ENCODE measurements around the gene DAAM2.
A peak's percentile ranks its signal among the peaks of the same experiment; 100 is the strongest.

DAAM2 gene

DNA sequence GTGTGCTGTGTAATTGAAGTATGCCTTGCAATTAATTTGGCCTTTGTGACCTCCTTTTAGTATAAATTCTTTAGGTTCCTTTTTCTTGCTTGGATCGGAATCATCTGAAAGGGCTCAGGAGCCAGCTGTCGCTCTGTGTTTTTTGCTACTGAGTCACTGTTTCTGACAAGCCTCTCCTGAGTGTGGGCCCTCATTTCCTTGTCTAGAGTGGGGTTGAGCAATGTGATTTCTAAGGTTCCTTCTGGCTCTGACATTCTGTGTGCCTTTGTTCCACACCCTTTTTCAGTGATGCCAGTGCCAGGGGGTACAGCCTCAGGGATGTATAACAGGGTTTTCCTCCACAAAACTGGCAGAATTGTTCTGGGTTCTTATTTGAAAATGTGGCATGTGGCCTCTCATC lies 26.5 kb downstream of the DAAM2 start:
- DNase-seq (ENCODE audit: low read depth, low spot score) = no peak

DNA sequence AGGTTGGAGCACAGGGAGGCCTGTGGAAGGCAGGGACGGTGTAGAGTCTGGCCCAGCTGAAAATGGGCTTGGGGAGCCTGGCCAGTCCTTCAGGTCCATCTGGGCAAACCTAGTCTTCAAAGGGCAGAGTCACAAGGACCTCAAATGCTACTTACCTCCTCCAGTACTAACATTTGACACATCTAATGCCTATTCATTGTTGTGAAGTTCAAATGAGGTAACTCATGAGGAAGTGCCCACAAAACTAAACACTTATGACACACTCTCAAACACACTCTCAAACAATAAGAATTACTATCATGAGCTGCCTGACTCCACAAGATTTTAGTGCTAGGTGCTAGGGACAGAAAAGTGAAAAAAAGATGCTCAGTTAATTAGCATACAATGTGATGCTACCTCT lies 27.1 kb downstream of the DAAM2 start:
- no peak for DNase-seq (ENCODE audit: low read depth, low spot score)

DNA sequence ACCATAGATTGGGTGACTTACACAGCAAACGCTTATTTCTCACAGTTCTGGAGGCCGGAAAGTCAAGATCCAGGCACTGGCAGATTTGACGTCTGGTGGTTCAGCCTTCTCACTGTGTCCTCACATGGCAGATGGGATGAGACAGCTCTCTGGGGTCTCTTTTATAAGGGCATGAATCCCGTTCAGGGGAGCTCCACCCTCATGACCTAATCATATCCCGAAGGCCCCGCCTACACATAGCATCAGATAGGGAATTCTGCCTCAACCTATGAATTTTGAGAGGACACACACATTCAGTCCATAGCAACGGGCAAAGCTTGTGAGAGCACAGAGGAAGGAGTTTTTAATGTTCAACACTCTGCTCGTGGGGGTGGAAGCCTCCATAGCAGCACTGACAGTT lies 27.5 kb downstream of the DAAM2 start:
- no peak for DNase-seq (ENCODE audit: low read depth, low spot score)

DNA sequence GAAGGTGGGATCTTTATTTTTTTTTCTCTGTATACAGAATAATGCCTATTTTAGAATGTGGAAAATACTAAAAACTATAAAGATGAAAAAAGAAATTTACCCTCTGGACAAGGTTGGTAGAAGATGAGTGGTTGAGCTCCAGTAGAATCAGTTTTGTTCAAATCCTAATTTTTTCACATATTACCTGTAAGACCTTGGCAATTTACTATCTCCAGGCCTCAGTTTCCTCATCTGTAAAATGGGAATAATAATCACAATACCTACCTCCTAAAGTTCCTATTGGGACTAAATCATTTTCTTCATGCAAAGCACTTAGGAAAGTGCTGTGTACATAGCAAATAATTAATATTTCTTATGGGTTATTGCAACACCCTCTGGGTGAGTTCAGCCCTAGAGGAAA lies 28.4 kb downstream of the DAAM2 start:
- DNase-seq (ENCODE audit: low read depth, low spot score) = no peak

DNA sequence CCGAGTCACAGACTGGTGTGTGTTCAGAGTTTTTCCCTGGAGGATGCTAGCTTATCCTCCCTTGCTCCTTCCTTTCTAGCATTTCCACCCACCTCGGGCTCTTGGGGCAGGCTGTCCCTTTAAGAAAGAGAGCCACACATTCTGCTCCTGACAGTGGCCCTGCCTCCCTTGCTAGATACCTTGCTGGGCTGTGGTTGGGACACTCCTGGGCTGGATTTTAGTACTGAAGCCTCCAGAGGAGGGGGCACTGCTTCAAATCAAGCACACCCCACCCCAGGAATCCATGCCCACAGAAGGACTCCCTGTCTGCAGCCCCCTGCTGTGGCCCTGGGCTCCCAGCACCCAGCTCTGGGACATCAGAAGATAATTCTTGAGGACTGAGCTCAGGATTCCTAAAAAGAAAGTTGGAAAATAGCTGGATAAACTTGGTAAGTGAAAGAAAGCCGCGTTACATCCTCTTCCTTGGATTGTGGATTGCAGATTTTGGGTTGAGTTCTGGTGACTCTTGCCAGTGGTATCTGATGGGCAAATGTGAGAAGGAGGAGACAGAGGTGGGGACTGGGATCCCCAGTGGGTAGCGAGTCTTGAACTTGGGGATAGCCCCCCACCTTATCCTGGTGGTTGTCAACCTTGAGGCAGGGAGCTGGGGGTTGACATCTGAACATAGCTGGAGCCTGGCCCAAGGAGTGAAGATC lies 29.0 kb downstream of the DAAM2 start:
- DNase-seq (ENCODE audit: low read depth, low spot score) = no peak

DNA sequence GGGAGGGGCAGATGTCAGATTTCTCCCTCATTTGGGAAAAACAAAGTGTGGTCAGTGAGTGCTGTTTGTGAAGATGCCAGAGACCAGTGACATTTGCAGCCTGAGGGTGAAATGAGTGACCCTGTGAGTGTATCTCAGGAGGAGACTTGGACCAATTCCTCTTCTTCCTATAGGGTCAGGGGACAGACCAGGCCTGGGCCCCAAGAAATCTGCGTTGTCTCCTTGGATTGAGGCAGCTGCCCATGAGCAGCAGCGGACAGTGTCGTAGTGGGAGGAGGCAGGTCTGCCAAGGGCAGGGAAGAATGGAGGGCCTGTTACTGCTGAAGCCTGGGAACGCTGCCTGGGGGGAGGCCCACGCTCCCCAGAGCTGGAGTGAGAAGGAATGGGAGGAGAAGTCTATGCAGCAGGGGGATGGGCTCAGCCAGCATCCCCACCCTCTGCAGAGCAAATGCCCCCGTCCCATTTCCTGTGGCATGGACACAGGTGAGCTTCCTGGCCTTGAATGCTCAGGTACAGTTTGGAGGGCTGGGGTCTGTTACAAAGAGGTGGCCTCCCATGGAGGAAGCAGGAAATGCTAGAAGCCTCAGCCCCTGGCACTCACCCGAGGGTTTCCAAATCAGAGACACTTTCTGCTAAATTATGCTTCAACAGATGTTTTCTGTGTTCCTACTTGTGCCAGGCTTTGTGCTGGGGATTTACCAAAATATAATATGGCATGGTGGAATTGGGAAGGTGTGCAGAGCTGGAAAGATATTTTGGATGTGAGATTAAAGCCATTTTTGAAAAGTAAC lies 29.8 kb downstream of the DAAM2 start:
- no peak for DNase-seq (ENCODE audit: low read depth, low spot score)

DNA sequence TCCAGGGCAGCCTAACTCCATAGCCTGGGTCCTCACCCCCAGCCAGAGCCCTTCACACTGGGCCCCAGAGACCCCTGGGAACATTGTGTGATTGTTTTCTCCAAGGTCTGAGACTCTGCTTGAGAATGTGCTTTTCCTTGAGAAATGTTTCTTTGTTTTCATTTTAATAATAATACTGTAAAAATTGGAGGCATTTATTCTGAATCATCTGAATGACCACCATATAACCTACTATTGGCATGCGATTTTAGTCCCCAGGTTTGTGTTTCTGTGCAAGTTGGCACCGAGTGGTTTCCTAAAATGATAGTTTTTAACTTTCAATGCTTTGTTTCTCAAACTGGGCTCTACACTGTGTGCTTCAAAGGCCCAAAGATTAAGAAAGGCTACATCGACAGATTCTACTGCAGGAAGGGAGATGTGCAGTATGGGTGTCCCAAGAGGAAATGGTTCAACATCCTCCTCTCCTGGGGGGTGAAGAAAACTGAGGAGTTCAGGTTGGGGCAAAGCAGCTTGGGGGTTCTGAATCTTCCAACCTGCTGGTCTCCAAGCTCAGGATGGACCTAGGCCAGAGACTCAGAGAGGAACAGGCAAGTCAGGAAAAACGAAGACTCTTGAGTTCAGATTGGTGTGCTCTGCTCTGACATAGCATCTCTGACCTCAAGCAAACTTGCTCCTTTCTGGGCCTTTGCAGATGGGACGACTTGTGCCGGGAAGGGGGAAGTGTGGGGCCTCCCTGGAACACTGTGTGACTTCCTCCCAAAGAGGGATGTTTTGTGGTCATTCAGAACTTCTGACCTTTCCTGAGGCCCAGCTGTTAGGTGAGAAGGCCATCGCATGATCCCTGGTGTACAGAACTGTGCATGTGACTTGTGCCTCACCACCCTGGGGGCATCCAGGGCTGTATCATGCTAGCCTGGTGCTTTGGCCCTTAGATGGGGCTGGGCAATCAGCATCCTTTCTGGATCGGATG lies 31.0 kb downstream of the DAAM2 start:
- no peak for DNase-seq (ENCODE audit: low read depth, low spot score)

DNA sequence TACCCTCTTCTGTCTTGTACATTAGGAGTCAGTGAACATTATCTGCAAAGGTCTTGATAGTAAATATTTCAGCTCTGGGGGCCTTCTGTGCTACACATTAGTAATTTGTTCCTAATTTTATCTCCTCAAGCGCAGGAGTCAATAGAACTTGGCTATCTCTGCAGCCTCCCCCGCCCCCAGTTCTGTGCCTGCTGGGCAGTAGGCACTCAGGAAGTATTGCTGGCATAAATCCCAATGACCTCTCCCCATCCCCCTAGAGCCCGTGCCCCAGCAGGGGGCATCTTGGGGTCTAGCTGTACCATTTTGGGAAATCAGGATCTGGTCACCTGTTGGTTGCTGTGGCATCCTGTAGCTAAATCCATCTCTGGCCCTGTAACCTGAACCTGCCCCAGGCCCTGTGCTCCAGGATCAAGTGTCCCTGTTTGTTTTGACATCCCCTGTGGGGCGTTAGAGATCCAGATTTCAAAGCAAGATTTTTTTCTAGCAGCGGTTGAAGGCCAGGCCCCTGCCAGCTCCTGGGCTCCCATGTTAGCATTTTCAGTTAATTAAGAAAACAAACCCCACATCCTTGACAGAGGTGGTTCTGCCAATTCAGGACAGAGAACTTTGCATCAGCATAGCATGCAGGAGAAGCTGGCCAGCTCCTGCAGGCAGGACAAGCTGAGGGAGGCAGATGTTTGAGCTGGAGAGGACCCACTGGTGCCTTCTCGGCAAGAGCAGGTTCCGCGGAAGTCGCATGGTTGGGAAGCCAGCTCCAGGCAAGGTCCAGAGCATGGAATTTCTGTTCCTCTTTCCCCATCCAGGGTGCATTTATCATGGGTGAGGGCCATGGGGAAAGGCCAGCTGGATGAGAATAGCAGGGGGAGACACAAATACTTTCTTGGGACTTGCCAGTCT lies 32.1 kb downstream of the DAAM2 start:
- DNase-seq (ENCODE audit: low read depth, low spot score) = peak; percentile 85

DNA sequence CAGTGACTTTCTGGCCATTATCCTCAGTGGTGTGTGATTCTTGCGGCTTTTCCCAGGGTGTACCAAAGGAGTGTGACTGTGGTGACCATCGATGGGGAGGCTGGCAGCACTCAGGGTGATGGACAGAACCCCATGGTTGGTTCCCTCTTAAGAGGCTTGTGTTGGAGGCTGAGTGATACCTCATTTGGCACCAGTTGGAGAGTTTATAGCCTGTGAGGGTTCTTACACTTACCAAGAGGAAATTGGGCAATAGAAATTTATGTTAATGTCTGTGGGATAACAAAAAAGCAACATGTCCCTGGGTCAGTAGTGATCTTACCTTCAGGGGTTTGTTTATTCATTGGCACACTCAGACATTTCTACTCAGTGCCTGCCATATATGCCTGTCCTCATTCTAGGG lies 37.2 kb downstream of the DAAM2 start:
- no peak for DNase-seq (ENCODE audit: low read depth, low spot score)

DNA sequence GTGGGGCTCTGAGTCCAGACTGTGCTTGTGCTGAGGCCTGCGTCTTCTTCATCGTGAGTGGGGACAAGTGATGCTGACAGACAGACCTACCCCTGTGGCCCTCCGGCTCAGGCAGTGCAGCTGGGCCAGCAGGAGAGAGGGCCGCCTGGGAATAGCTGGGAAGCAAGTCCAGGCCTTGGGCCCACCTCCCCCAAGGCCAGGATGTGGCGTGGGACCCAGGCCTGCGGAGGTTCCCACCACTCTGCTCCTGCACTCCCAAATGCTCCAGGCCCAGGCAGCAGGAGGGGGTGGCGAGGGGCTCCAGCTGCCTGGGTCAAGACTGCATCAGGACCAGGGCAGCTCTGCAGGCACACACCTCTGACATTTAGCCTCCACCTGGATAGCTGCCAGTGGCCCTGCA lies 38.3 kb downstream of the DAAM2 start:
- DNase-seq (ENCODE audit: low read depth, low spot score) = no peak

DNA sequence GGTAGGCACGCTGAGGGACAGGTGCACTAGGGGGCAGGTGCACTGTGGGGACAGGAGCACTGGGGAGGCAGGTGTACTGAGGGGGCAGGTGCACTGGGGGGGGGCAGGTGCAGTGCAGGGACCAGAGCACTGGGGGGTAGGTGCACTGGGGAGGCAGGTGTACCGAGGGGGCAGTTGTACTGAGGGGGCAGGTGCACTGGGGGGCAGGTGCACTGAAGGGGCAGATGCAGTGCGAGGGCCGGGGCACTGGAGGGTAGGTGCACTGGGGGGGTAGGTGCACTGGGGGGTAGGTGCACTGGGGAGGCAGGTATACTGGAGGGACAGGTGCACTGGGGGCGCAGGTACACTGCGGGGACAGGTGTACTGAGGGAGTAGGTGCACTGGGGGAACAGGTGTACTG lies 39.5 kb downstream of the DAAM2 start:
- DNase-seq (ENCODE audit: low read depth, low spot score) = no peak

DNA sequence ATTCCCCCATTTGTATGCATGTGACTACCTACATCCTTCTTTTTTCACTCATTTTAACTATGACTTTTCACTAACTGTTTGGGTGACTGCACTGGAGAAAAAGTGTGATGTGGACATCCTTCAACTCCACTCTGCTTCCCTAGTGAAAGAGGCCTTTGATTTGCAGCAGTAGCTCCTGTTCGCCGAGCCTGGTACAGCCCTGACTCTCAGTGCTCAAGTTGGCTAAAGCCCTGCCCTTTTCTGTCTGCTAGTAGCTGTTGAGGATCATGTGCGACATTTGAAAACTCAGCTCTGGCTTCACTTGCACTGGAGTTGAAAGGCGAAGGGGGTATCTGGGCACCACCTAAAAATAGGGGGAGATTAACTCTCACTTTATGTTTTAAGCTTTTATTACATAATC lies 42.1 kb downstream of the DAAM2 start:
- no peak for DNase-seq (ENCODE audit: low read depth, low spot score)

DNA sequence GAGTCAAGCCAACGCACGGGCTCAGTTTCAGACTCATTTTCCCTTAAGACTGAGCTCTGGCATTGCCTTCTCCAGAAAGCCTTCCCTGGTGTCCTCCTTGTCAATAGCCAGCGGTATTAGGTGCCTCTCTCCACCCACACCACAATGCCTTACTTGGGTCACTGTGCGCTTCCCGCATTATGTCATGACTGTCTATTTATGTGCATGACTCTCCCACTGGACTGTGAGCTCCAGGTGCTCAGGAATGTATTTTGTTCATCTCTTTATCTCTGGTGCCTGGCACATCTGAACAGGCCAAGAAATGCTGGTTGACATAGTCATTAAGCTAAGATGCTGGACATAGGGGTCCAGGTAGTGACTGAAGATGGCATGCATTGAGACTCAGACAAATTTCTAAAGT lies 42.7 kb downstream of the DAAM2 start:
- no peak for DNase-seq (ENCODE audit: low read depth, low spot score)

DNA sequence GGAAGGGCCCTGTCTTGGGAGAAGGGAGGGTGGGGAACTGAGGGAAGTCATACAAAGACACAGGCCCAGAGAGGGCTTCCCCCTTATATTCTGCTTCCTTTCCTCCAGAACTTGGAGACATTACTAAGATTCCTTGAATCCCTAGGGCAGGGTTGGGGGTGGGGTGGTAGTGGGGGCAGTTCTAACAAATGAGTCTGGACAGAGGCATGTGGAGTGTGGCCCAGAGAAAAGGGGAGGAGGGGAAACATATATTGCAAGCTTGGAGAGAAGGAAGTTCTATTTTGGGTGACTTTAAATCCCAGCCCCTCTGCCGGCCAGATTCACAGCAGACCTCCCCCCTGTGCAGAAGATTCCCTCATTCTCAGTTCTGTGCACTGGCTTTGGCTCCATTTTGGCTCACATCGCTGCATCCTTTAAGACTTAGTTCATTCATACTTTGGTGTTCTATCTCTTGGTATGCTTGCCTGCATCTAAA lies 43.7 kb downstream of the DAAM2 start:
- DNase-seq (ENCODE audit: low read depth, low spot score) = no peak

DNA sequence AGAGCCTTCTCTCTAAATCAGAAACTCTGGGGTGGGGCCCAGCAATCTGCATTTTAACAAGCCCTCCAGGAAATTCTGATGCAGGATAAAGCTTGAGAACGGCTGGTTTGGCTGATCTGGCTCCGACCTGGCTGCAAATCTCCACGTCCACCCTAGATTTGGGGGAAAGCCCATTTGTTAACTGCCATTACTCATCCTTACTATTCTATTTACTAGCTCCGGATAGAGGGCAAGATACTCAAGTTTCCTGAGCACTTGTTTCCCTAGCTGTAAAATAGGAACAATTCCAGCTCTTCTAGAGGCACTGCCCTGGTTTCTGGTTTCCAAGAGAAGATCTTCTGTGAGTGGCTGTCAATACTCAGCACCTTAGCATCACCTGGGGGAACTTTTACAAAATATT lies 44.4 kb downstream of the DAAM2 start:
- DNase-seq (ENCODE audit: low read depth, low spot score) = no peak

DNA sequence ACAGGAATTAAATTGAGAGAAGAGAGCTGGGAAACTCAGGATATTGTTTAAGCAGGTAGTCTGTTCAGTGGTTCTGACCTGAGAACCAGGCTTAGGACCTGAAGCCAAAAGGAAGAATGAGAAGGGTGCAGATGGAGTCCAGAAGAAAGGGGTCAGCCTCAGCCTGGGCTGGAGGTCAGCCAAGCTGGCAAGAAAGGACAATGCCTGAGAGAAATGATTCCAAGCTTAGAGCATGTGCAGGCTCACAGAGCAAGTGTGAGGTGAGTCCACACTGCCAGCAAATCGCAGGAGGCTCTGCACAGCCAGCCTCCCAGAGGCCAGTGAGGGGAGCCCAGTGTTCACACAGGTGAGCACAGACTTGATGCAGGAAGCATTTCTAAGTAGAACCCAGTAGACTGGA lies 47.3 kb downstream of the DAAM2 start:
- no peak for DNase-seq (ENCODE audit: low read depth, low spot score)

DNA sequence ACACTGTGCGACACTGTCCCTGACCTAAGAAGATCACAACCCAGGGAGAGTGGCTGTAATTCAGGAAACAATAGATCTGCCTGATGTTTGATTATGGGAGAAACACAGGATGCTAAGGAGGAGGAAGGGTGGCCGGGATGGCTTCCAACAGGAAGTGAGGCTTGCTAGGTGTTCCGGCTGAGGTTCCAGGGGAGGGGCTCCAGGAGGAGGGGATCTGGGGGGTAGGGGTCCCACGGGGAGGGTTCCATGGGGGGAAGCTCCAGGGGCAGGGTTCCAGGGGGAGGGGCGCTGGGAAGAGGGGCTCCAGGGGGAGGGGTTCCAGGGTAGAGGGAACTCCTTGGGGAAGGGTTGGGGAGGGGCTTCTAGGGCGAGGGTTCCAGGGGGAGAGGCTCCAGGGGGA lies 48.6 kb downstream of the DAAM2 start:
- DNase-seq (ENCODE audit: low read depth, low spot score) = no peak

DNA sequence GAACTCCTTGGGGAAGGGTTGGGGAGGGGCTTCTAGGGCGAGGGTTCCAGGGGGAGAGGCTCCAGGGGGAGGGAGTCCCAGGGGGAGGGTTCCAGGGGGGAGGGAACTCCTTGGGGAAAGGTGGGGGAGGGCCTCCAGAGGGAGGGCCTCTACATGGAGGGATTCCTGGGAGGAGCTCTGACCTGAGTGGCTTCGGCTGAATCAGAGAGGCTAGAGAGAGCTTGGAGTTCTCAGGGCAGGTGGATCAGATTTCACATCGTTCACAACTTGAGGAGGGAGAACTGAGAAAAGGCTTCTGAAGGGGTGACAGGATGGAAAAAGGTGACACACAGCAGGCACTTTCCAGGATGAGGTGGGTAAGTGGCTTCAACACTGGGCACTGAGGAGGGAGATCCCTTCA lies 49.1 kb downstream of the DAAM2 start:
- DNase-seq (ENCODE audit: low read depth, low spot score) = no peak

DNA sequence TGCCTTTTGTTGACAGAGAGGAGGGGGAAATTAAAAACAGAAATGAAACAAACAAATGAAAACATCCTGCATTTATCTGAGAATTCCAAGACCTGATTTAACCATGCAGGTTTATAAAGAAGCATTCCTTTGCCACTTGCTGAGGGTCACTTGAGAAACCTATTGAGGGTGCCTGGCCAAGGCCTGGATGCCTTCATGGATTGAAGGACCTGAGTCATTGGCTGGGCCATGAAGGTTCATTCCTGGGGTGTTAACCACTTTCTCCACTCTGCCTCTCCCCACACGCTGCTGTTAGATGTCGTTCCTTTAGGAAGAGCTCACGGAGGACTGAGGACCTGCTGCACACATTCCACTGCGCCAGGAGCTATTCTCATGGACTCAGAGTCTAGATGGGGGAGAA lies 49.7 kb downstream of the DAAM2 start:
- no peak for DNase-seq (ENCODE audit: low read depth, low spot score)

DNA sequence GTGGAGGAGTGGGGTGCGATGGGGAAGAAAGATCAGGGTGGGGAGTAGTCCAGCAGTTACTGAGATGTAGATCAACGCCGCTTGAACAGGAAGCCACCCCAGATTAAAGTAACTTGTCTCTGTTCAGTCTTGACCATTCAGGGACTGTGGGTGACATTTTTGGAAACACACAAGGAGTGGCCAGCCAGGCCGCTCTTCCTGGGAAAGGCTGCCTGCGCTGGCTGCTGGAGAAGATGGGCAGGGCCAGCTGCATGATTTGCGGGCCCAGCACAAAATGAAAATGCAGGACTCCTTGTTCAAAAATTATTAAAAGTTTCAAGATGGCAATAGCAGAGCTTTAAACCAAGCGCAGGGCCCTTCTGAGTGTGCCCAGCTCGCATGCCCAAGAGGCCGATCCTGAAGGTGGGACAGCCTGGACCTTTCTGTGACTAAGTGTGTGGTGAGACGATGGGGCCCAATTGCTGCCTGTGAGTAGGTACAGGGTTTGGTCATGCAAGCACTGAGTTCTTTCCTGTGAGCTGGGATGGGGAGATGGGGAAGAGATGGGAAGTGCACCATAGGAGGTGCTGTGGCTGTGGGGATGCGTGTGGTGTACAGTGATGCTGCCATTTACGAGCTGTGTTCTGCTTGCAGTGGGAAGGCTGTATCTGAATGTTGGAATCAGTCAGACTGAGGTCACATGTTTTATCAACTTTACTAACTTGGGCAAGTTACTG lies 51.3 kb downstream of the DAAM2 start:
- DNase-seq (ENCODE audit: low read depth, low spot score) = no peak

All from smooth muscle cell of the brain vasculature (primary cell).